Mucosa of rectum (tissue), 2 donors: ENCODE measurements around the gene GPR152.

Source experiments
- H3K27ac ChIP-seq, 2 donors: one replicate each; pipeline ENCODE4 v1.7.0; 2013; ENCODE audit warnings: inconsistent platforms in 2 of 2, low read depth in 2 of 2, low read length in 2 of 2
- H3K27me3 ChIP-seq, 2 donors: one replicate each; pipeline ENCODE4 v1.7.0; 2013; ENCODE audit warnings: low read length in 2 of 2; ENCODE audit not compliant: control insufficient read depth in 2 of 2, insufficient read depth in 2 of 2
- H3K36me3 ChIP-seq, 2 donors: one replicate each; pipeline ENCODE4 v1.7.0; 2013; ENCODE audit warnings: low read length in 2 of 2; ENCODE audit not compliant: control insufficient read depth in 2 of 2, insufficient read depth in 2 of 2
- H3K4me1 ChIP-seq, 2 donors: one replicate each; pipeline ENCODE4 v1.7.0; 2013; ENCODE audit warnings: low read length in 2 of 2, mild to moderate bottlenecking in 1 of 2; ENCODE audit not compliant: control insufficient read depth in 2 of 2, insufficient read depth in 2 of 2
- H3K4me3 ChIP-seq, 2 donors: one replicate each; pipeline ENCODE4 v1.7.0; 2013; ENCODE audit warnings: low read length in 2 of 2
- H3K9ac ChIP-seq, 2 donors: one replicate each; pipeline ENCODE4 v1.7.0; 2013; ENCODE audit warnings: low read length in 2 of 2, low read depth in 1 of 2, mild to moderate bottlenecking in 1 of 2
- H3K9me3 ChIP-seq, 2 donors: one replicate each; pipeline ENCODE4 v1.7.0; 2013; ENCODE audit warnings: low read length in 2 of 2; ENCODE audit not compliant: control insufficient read depth in 2 of 2
- donor health status: healthy.
- donor health status: Normal muscosa, but diverticular disease.

The GPR152 gene

DNA sequence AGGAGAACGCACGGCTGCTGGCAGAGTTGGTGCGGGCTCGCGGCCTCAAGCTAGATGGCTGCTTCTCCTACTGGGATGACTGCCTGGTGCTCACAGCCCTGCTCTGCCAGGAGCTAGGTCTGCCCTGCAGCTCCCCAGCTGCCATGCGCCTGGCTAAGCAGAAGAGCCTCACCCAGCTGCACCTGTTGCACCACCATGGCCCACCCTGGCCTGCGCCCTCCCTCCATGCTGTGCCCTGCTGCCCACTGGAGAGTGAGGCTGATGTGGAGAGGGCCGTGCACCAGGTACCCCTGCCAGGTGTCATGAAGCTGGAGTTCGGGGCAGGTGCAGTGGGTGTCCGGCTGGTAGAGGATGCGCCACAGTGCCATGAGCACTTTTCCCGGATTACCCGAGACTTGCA, 29.1 kb downstream of the GPR152 start:
- H3K4me1 ChIP-seq: peaks cover 17 to 22% of the 10 kb centered on the region in 2 donors
- H3K27ac ChIP-seq: no peak overlapping the region
- H3K36me3 ChIP-seq: no peaks in the 10 kb centered on the region

DNA sequence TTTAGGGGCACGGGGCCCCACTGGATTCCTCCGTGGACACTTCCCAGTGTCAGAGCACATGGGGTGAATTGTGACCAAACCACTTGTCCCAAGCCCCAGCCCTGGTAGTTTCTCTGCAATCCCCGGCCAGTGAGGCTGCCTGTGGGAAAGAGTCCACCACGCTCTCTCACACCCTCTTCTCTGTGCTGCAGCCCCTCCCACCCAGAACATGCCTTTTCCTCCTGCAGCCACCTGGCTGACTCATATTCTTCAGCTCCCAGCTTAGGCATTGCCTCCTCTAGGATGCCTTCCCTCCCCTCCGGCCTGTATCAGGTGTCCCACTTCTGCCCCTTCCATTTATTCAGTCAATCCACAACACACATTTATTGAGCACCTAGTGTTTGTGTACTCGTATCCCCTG, 29.6 kb downstream of the GPR152 start:
- H3K27me3 ChIP-seq: no peaks in the 10 kb centered on the region
- H3K4me1 ChIP-seq: peaks cover 17 to 22% of the 10 kb centered on the region in 2 donors
- no peak overlapping the region for H3K9ac ChIP-seq
- H3K4me3 ChIP-seq: no peak overlapping the region
- H3K36me3 ChIP-seq: no peaks in the 10 kb centered on the region
- H3K9me3 ChIP-seq: no peaks in the 10 kb centered on the region
- H3K27ac ChIP-seq: no peak overlapping the region

More for the DNA sequence above, 29.1 kb downstream of the GPR152 start:
- H3K9me3 ChIP-seq: no peaks in the 10 kb centered on the region
- H3K27me3 ChIP-seq: no peaks in the 10 kb centered on the region
- H3K9ac ChIP-seq: no peak overlapping the region
- no peak overlapping the region for H3K4me3 ChIP-seq

DNA sequence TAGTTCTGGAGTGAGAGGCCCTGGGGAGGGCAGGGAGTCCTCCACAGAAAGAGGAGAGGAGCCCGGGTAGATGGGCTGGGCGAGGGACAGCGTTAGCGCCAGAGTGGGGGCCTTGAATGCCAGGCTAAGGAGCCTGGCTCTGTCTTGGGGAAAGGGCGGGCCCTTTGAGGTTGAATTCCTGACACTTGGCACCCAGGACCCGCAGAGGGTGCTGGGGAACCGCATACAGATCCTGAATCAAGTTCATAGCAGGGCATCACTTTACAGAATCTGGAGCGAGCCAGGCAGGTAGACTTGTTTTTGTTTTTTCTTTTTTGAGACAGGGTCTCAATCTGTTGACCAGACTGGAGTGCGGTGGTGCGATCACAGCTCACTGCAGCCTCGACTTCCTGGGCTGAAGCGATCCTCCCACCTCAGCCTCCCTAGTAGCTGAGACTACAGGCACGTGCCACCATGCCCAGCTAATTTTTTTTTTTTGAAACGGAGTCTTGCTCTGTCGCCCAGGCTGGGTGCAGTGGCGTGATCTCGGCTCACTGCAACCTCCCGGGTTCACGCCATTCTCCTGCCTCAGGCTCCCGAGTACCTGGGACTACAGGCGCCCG, 31.0 kb downstream of the GPR152 start:
- Histone ChIP-seq H3K4me3 (peak overlapping the region in 1 of 2 donors; percentile 38), H3K9ac (peak overlapping the region; percentile 26 to 54), H3K27ac (peak overlapping the region in 1 of 2 donors; percentile 95), H3K27me3 (no peaks in the 10 kb centered on the region), H3K4me1 (peaks cover 12 to 18% of the 10 kb centered on the region in 2 donors), H3K36me3 (no peaks in the 10 kb centered on the region), H3K9me3 (no peaks in the 10 kb centered on the region)

DNA sequence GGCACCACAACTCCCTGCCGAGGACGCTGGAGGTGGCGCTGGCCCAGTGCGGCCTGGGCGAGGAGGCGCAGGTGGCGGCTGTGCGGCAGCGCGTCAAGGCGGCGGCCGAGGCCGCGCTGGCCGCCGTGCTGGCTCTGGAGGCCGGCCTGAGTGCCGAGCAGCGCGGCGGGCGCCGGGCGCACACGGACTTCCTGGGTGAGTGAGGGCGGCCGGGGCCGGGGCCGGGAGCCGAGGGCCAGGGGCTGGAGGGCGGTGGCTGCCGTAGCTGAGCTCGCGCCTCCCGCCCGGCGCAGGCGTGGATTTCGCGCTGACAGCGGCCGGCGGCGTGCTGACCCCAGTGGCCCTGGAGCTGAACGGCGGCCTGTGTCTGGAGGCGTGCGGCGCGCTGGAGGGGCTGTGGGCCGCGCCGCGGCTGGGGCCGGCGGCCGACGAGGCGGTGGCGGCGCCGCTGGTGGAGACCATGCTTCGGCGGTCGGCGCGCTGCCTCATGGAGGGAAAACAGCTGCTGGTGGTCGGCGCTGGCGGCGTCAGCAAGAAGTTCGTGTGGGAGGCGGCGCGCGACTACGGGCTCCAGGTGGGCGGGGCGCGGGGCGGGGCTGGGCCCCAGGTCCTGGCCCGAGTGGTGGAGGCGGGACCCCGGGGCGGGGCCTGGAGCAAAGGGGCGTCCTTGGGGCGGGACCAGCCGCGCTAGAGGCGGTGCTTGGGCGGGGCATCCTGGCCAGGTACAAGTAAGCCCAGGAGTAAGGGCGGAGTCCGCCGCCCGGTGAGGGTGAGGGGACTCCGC, 31.7 kb downstream of the GPR152 start:
- H3K27me3 ChIP-seq: no peaks in the 10 kb centered on the region
- H3K36me3 ChIP-seq: no peaks in the 10 kb centered on the region
- H3K4me1 ChIP-seq: peaks cover 12 to 18% of the 10 kb centered on the region in 2 donors
- H3K9me3 ChIP-seq: no peaks in the 10 kb centered on the region
- peak overlapping the region; percentile 60 to 84 for H3K9ac ChIP-seq
- H3K27ac ChIP-seq: peak overlapping the region; percentile 94 to 95
- H3K4me3 ChIP-seq: peak overlapping the region; percentile 55 to 78

DNA sequence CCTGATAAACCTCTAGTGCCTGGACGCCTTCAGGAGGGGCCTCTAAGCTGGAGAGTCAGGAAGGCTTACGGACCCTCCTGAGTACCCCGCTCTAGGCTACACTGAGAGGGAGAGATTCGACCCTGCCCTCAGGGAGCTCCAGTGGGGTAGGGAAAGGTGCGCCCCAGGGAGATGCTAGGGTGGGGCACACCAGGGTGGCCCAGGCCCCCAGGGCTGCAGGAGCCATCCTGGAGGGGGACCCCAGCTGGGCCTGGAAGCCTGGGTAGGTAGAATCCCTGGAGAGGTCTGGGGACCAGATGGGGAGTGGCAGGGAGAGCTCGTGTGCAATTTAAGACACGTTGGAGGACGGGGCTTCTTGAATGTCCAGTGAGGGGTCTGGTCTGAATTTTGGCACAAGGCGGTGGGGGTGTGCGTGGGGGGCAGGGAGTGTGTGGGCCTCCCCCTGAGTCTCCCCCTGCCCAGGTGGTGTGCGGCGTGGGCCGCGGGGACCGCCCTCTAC, 32.3 kb downstream of the GPR152 start:
- Histone ChIP-seq H3K27me3 (no peaks in the 10 kb centered on the region), H3K9me3 (no peaks in the 10 kb centered on the region), H3K4me1 (peaks cover 14 to 18% of the 10 kb centered on the region in 2 donors), H3K9ac (peak overlapping the region; percentile 60 to 84), H3K27ac (peak overlapping the region; percentile 94 to 95), H3K4me3 (peak overlapping the region; percentile 55 to 78), H3K36me3 (no peaks in the 10 kb centered on the region)

DNA sequence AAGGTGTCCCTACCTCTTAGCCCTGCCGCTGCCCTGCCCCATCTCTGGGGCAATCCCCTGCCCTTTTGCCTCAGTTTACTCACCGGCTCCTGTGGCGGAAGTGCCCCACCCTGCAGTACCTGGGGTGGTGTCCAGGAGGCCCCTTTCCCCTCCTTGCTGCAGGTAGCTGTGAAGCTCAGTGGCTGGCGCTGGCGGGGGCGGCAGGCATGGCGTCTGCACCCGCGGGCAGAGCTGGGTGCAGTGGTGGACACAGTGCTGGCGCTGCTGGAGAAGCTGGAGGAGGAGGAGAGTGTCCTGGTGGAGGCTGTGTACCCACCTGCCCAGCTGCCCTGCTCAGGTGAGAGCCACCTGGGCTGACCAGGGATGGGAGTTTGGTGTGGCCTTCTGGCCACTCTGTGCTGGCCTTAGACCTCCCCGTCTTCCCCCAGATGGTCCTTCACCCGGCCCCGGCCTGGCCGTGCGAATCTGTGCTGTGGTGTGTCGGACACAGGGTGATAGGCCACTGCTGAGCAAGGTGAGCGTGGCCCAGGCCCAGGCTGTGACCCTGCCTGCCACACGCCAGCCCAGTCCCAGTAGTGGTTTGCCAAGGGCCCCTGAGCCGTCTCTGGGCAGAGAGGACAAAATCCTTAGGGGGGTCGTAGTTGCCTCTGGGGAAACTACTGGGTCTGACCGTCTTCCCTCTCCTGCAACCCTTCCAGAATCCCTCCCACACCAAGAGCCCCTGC, 33.0 kb downstream of the GPR152 start:
- no peak overlapping the region for H3K9ac ChIP-seq
- no peak overlapping the region for H3K4me3 ChIP-seq
- H3K27ac ChIP-seq: no peak overlapping the region
- H3K36me3 ChIP-seq: no peaks in the 10 kb centered on the region
- no peaks in the 10 kb centered on the region for H3K9me3 ChIP-seq
- H3K27me3 ChIP-seq: no peaks in the 10 kb centered on the region
- H3K4me1 ChIP-seq: peaks cover 17 to 21% of the 10 kb centered on the region in 2 donors

DNA sequence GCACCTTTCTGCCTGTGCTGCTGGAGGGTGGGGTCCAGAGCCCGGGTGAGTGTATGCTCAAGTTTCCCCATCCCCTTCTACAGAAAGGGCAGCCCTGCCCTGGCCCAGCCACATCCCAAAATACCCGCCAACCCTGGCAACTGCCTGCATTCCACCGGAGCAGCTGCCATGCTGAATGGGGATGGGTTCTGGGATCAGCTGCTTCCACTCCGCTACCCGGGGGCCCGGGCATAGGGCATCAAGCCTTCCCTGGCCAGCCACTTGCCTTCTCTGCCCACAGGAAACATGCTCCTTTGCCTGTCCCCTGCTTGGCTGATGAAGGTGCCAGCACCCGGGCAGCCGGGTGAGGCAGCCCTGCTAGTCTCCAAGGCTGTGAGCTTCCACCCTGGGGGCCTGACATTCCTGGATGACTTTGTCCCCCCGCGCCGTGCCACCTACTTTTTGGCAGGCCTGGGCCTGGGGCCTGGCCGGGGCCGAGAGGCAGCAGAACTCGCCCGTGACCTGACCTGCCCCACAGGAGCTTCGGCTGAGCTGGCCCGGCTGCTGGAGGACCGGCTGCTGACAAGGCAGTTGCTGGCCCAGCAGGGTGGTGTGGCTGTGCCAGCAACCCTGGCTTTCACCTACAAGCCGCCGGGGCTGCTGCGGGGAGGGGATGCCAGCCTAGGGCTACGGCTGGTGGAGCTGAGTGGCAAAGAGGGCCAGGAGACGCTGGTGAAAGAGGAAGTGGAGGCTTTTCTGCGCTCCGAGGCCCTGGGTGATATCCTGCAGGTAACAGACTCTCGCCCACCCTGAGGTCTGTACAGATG, 33.9 kb downstream of the GPR152 start:
- no peak overlapping the region for H3K9ac ChIP-seq
- peaks cover 17 to 21% of the 10 kb centered on the region in 2 donors for H3K4me1 ChIP-seq
- H3K9me3 ChIP-seq: no peaks in the 10 kb centered on the region
- no peaks in the 10 kb centered on the region for H3K36me3 ChIP-seq
- H3K27me3 ChIP-seq: no peaks in the 10 kb centered on the region
- H3K27ac ChIP-seq: no peak overlapping the region
- H3K4me3 ChIP-seq: no peak overlapping the region

DNA sequence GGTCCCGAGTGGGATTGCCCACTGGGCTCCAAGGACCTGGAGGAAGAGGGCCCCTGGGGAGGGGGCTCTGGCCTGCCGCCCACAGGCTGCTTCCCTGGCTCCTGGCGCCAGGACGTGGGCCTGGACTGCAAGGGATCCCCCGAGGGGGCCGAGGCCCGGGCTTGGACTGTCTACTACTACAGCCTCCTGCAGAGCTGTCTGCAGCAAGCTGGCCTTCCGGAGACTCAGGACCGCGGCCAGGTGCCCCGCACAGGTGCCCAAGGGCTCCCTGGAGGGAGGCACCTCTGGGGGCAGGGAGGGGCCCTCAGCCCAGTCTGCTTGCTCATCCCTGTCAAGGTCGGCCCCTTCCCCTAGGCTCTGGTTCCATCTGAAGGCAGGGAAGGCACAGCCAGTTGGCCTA, 35.1 kb downstream of the GPR152 start:
- H3K9ac ChIP-seq: no peak overlapping the region
- peaks cover 17 to 21% of the 10 kb centered on the region in 2 donors for H3K4me1 ChIP-seq
- no peak overlapping the region for H3K4me3 ChIP-seq

DNA sequence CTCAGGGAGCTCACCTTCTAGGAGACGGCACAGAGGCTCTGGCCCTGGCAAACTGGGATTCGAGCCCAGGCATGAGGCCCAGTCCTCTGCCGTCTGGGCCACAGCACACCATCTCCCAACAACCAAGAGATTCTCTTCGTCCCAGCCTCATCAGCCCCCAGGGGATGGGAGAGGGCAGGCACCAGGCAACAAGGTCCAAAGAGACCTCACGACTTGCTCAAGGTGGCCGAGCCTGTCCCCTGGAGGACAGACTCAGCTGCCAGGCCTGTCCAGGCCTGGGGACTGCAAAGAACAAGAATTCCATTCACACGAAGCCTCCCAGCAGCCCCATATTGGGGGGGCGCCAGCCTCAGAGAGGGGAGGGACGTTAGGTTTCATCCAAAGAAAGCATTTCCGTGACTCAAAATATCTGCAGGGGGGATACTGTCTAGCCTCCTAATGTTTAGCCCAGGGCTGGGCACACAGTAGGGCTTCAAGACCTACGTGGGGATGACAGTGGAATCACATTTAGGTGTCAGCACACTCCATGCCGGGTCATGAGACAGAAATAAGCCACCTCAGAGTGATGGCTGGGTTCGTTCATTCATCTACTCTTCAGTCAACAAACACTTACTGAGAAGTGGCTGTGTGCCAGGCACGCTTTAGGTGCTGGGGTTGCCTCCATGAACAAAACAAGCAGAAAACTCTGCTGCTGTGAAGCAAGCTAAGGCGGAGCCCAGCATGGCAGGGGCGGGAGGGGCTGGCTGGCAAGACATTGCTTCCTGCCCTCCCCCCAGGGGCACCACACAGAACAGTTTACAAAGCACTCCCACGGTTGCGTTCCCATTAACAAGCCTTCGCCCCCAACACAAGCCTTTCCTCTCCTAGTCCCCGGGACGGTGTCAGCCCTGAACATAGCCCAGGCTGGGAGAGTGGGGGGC, 35.9 kb downstream of the GPR152 start:
- Histone ChIP-seq H3K27me3 (peaks cover 0 to 13% of the 10 kb centered on the region in 2 donors), H3K4me1 (peaks cover 17 to 24% of the 10 kb centered on the region in 2 donors), H3K9ac (no peak overlapping the region), H3K9me3 (no peaks in the 10 kb centered on the region), H3K4me3 (no peak overlapping the region), H3K27ac (peak overlapping the region in 1 of 2 donors; percentile 16), H3K36me3 (no peaks in the 10 kb centered on the region)

More for the DNA sequence above, 35.1 kb downstream of the GPR152 start:
- peaks cover 0 to 6% of the 10 kb centered on the region in 2 donors for H3K27me3 ChIP-seq
- H3K27ac ChIP-seq: peak overlapping the region in 1 of 2 donors; percentile 16
- no peaks in the 10 kb centered on the region for H3K9me3 ChIP-seq
- no peaks in the 10 kb centered on the region for H3K36me3 ChIP-seq
